ENCODE results near the gene FUT9.
A peak's percentile ranks its signal among the peaks of the same experiment; 100 is the strongest.

The FUT9 gene

GRCh38 chr6:96074006-96074405, 58.2 kb downstream of the FUT9 start:
- no peak for DNase-seq

- no peak for DNase-seq
These were observed 60.1 kb downstream of the FUT9 start for GRCh38 chr6:96075826-96076225.

GRCh38 chr6:96086745-96087144, 71.0 kb downstream of the FUT9 start:
- DNase-seq: no peak

GRCh38 chr6:96089173-96089572, 73.4 kb downstream of the FUT9 start:
- no peak for DNase-seq

GRCh38 chr6:96094077-96094476, 78.3 kb downstream of the FUT9 start:
- DNase-seq: no peak

GRCh38 chr6:96099069-96099468, 83.3 kb downstream of the FUT9 start:
- DNase-seq: no peak

- DNase-seq: no peak
These were observed 85.8 kb downstream of the FUT9 start for GRCh38 chr6:96101564-96101963.

- DNase-seq: no peak
These were observed 89.1 kb downstream of the FUT9 start for GRCh38 chr6:96104910-96105309.

GRCh38 chr6:96110878-96111277, 95.1 kb downstream of the FUT9 start:
- DNase-seq: no peak

GRCh38 chr6:96116674-96117073, 100.9 kb downstream of the FUT9 start:
- DNase-seq: no peak

- no peak for DNase-seq
These were observed 109.0 kb downstream of the FUT9 start for GRCh38 chr6:96124778-96125177.

GRCh38 chr6:96138406-96138805, 122.6 kb downstream of the FUT9 start:
- no peak for DNase-seq

- no peak for DNase-seq
These were observed 126.4 kb downstream of the FUT9 start for GRCh38 chr6:96142142-96142541.

GRCh38 chr6:96150431-96150830, 134.7 kb downstream of the FUT9 start:
- no peak for DNase-seq

- no peak for DNase-seq
These were observed 135.9 kb downstream of the FUT9 start for GRCh38 chr6:96151707-96152106.

GRCh38 chr6:96152114-96152708, 136.4 kb downstream of the FUT9 start:
- no peak for DNase-seq

- peak; percentile 4 for DNase-seq
These were observed 138.0 kb downstream of the FUT9 start for GRCh38 chr6:96153775-96154174.

- no peak for DNase-seq
These were observed 140.7 kb downstream of the FUT9 start for GRCh38 chr6:96156425-96156824.

- DNase-seq: no peak
These were observed 141.3 kb downstream of the FUT9 start for GRCh38 chr6:96157018-96157565.

GRCh38 chr6:96162711-96163120, 146.9 kb downstream of the FUT9 start:
- DNase-seq: no peak

GRCh38 chr6:96164802-96165201, 149.0 kb downstream of the FUT9 start:
- DNase-seq: no peak

- DNase-seq: no peak
These were observed 155.3 kb downstream of the FUT9 start for GRCh38 chr6:96171112-96171511.

- DNase-seq: no peak
These were observed 169.0 kb downstream of the FUT9 start for GRCh38 chr6:96184798-96185197.

GRCh38 chr6:96186094-96186493, 170.3 kb downstream of the FUT9 start:
- DNase-seq: no peak

- no peak for DNase-seq
These were observed 170.9 kb downstream of the FUT9 start for GRCh38 chr6:96186516-96187195.

Data from NCI-H1694 treated with DMSO at 0.1 percent for 48 hours (cell line).